Keratinocyte (primary cell): ENCODE data around the gene PSMF1. TPM values are rescaled to one million over a fixed set of nuclear protein-coding genes. Genes with fewer than 3 reads are reported as not detected.

Experiments
- DNase-seq: peaks from one replicate; pipeline ENCODE4 v3.0.0-alpha.2; 2011; ENCODE audit warnings: low read depth, missing footprints, low spot score
- FAIRE-seq: peaks from 2 replicates; lab custom pipeline; 2011; peaks lifted over from hg19 to GRCh38; lab: Jason Lieb, UNC
- H2AFZ ChIP-seq: 2 replicates; pipeline ENCODE4 v1.6.0; 2012; ENCODE audit warnings: low read length, control low read depth, inconsistent platforms; ENCODE audit not compliant: control insufficient read depth
- H3K27ac ChIP-seq: 2 replicates; pipeline ENCODE4 v1.5.1; 2011; ENCODE audit warnings: low read length; ENCODE audit not compliant: control insufficient read depth, insufficient read depth
- H3K27me3 ChIP-seq: 3 replicates; pipeline ENCODE4 v1.6.0; 2011; ENCODE audit warnings: low read length; ENCODE audit not compliant: control insufficient read depth, insufficient read depth; ENCODE audit errors: extremely low read depth
- H3K36me3 ChIP-seq, 2 experiments: 2 replicates in 1 of 2; 3 replicates in 1 of 2; pipeline ENCODE4 v1.5.1; 2011; ENCODE audit warnings: low read length in 2 of 2, mild to moderate bottlenecking in 1 of 2; ENCODE audit not compliant: control insufficient read depth in 2 of 2, insufficient read depth in 2 of 2; ENCODE audit errors: extremely low read depth in 1 of 2
- H3K4me1 ChIP-seq: 3 replicates; pipeline ENCODE4 v1.5.1; 2011; ENCODE audit warnings: low read length; ENCODE audit not compliant: control insufficient read depth, insufficient read depth; ENCODE audit errors: extremely low read depth
- H3K4me2 ChIP-seq: 3 replicates; pipeline ENCODE4 v1.6.0; 2011; ENCODE audit warnings: low read depth, low read length; ENCODE audit not compliant: control insufficient read depth, insufficient read depth; ENCODE audit errors: extremely low read depth
- H3K4me3 ChIP-seq, 3 experiments: fragments of 200-600 bp in 1 of 3; sonication (generic) in 1 of 3; 2 replicates in 2 of 3; 3 replicates in 1 of 3; pipeline ENCODE4 v1.5.1; 2011 to 2016; ENCODE audit warnings: low read length in 3 of 3, mild to moderate bottlenecking in 3 of 3, control low read depth in 2 of 3, inconsistent platforms in 1 of 3, low read depth in 1 of 3, mixed read lengths in 1 of 3, mixed run types in 1 of 3, moderate library complexity in 1 of 3; ENCODE audit not compliant: control insufficient read depth in 2 of 3, insufficient read depth in 2 of 3; ENCODE audit errors: extremely low read depth in 1 of 3
- H3K79me2 ChIP-seq: 2 replicates; pipeline ENCODE4 v1.6.0; 2012; ENCODE audit warnings: low read length; ENCODE audit not compliant: control insufficient read depth, insufficient read depth
- H3K9ac ChIP-seq: 3 replicates; pipeline ENCODE4 v1.6.0; 2011; ENCODE audit warnings: low read length; ENCODE audit not compliant: control insufficient read depth, insufficient read depth; ENCODE audit errors: extremely low read depth
- H3K9me1 ChIP-seq: 3 replicates; pipeline ENCODE4 v1.6.0; 2011; ENCODE audit warnings: low read length; ENCODE audit not compliant: control insufficient read depth, insufficient read depth; ENCODE audit errors: extremely low read depth
- H3K9me3 ChIP-seq: 2 replicates; pipeline ENCODE4 v1.5.1; 2012; ENCODE audit warnings: low read depth, low read length; ENCODE audit not compliant: control insufficient read depth
- H4K20me1 ChIP-seq: 3 replicates; pipeline ENCODE4 v1.6.0; 2011; ENCODE audit warnings: low read length; ENCODE audit not compliant: control insufficient read depth, insufficient read depth; ENCODE audit errors: extremely low read depth
- CTCF ChIP-seq, 3 experiments: IDR thresholded peaks in 1 of 3; conservative IDR thresholded peaks in 1 of 3; optimal IDR thresholded peaks in 1 of 3; 2 replicates in 2 of 3; 3 replicates in 1 of 3; pipeline versions ENCODE3 to v1.5.1; 2011; ENCODE audit warnings: low read length in 3 of 3, mild to moderate bottlenecking in 3 of 3, moderate library complexity in 2 of 3, control low read depth in 1 of 3, inconsistent platforms in 1 of 3; ENCODE audit not compliant: insufficient read depth in 2 of 3; ENCODE audit errors: extremely low read depth in 1 of 3
- EZH2 ChIP-seq: IDR thresholded peaks from one replicate; pipeline ENCODE4 v1.6.1; 2012; ENCODE audit warnings: inconsistent platforms, mild to moderate bottlenecking, low read length, moderate library complexity
- dilution Hi-C: fragments of 300-500 bp; cut with MboI; formaldehyde crosslinking; loops from one replicate; pipeline ENCODE4 v1.7.0; 2020; ENCODE audit warnings: low sequenced_read_pairs; ENCODE audit not compliant: extremely low pct_ligation_motif_present
- polyA plus RNA-seq, 5 experiments: library from polyadenylated mRNA; depleted of rRNA in 3 of 5; stranded (reverse) in 3 of 5; stranded (forward) in 1 of 5; unstranded in 1 of 5; fragments of >200 nt; gene quantifications; 1 replicate in 1 of 5; 2 replicates in 3 of 5; 3 replicates in 1 of 5; pipeline versions ENCODE4 v1.2.1 to v1.2.3, GENCODE V29; 2011 to 2012; ENCODE audit warnings: missing spikeins in 2 of 5, low read depth in 1 of 5, low replicate concordance in 1 of 5

The PSMF1 gene
- polyA plus RNA-seq, 1 donor (not counting 4 experiments of a cell fraction or from before 2014, with no cell fraction given): 58.5 TPM

- Histone ChIP-seq H3K4me2 (no peak overlapping the region), H3K79me2 (peaks cover 38% of the 10 kb centered on the region), H3K4me1 (no peaks in the 10 kb centered on the region), H3K4me3 (no peak overlapping the region), H3K27me3 (no peaks in the 10 kb centered on the region), H3K36me3 (peaks cover 29 to 43% of the 10 kb centered on the region in 2 experiments), H3K9me3 (no peaks in the 10 kb centered on the region), H2AFZ (no peak overlapping the region), H3K9me1 (no peaks in the 10 kb centered on the region), H3K27ac (no peak overlapping the region), H3K9ac (no peak overlapping the region), H4K20me1 (no peaks in the 10 kb centered on the region)
- dilution Hi-C loops: no loop called here
- no peak for TF ChIP-seq EZH2
- TF ChIP-seq CTCF (optimal IDR thresholded peaks at IDR 0.05 in 1 of 3, IDR thresholded peaks at IDR 0.05 in 1 of 3, conservative IDR thresholded peaks at IDR 0.05 in 1 of 3; ENCODE audit: extremely low read depth in 1 of 3, insufficient read depth in 2 of 3, low read length in 3 of 3): no peak
- FAIRE-seq (no peak), DNase-seq (no peak)
These were observed 12.4 kb downstream of the PSMF1 start for GRCh38 chr20:1130847-1131246.

GRCh38 chr20:1131354-1131753 lies 13.0 kb downstream of the PSMF1 start:
- Histone ChIP-seq H4K20me1 (no peaks in the 10 kb centered on the region), H3K27ac (no peak overlapping the region), H3K27me3 (no peaks in the 10 kb centered on the region), H3K9ac (no peak overlapping the region), H3K36me3 (peaks cover 27 to 45% of the 10 kb centered on the region in 2 experiments), H3K9me3 (no peaks in the 10 kb centered on the region), H3K79me2 (peaks cover 38% of the 10 kb centered on the region), H3K4me1 (no peaks in the 10 kb centered on the region), H3K4me3 (no peak overlapping the region), H2AFZ (no peak overlapping the region), H3K4me2 (no peak overlapping the region), H3K9me1 (no peaks in the 10 kb centered on the region)
- dilution Hi-C loops: no loop called here
- FAIRE-seq (no peak), DNase-seq (no peak)
- no peak for TF ChIP-seq EZH2
- no peak for TF ChIP-seq CTCF (optimal IDR thresholded peaks at IDR 0.05 in 1 of 3, IDR thresholded peaks at IDR 0.05 in 1 of 3, conservative IDR thresholded peaks at IDR 0.05 in 1 of 3; ENCODE audit: extremely low read depth in 1 of 3, insufficient read depth in 2 of 3, low read length in 3 of 3)
